Adipose tissue (tissue), 3 donors: ENCODE measurements around the gene TMEM185A. TPM values are rescaled to one million over a fixed set of nuclear protein-coding genes. Genes with fewer than 3 reads are reported as not detected.
"Not testable (repeated sequence)": the region's sequence is repeated elsewhere in the genome, so short reads cannot be mapped to it uniquely, and the experiment has no call there.

Experiments
- H3K27ac ChIP-seq: one replicate; pipeline ENCODE4 v1.5.1; 2013; ENCODE audit warnings: low read depth, low read length
- WGBS, 3 donors: extraction: QIAGEN DNeasy Blood & Tissue Kit; methylation state at CpG; one replicate each; pipeline ENCODE4 v1.1.7; 2013; 5-methylcytosine and 5-hydroxymethylcytosine counted together
- polyA plus RNA-seq, 3 donors: library from polyadenylated mRNA; stranded (reverse); fragments of 200-250 nt; gene quantifications; one replicate each; pipeline ENCODE4 v1.2.3, GENCODE V29; 2013
- donor health status: healthy with polysubstance abuse.
- donor health status: Bipolar disorder and iron deficiency.
- donor health status: healthy.

TMEM185A gene
- polyA plus RNA-seq: 10 to 100 TPM in 2 of 3 donors, 1 to 10 TPM in 1; 6.5 to 13.2 (median 11.7) TPM

GRCh38 chrX:149631234-149632165 lies at the start of gene TMEM185A:
TMEM185A (minus strand) TSS chrX:149631792; CDS start chrX:149631580, 212 bp downstream.
- 0 to 31% (median 0%) methylated on average over 20 to 77 of the region's 102 CpGs for WGBS, 3 donors
- H3K27ac ChIP-seq: no peak within 1 kb of the TSS

- H3K27ac ChIP-seq: no peak overlapping the region
- 65 to 93% (median 91%) methylated on average over 2 of the region's 2 CpGs for WGBS, 3 donors
Observed at GRCh38 chrX:149681182-149681581, 49.6 kb upstream of the TMEM185A start.

GRCh38 chrX:149679164-149679678 lies 47.6 kb upstream of the TMEM185A start:
- not testable (repeated sequence) for H3K27ac ChIP-seq
- WGBS, 3 donors: 20% methylated on average over 2 of the region's 4 CpGs; no CpG with 5 or more reads in 2 of the 3 donors

GRCh38 chrX:149675554-149675953 lies 44.0 kb upstream of the TMEM185A start:
- not testable (repeated sequence) for H3K27ac ChIP-seq
- whole genome bisulfite sequencing, 3 donors: 73% methylated on average over 4 of the region's 8 CpGs; no CpG with 5 or more reads in 2 of the 3 donors

GRCh38 chrX:149675088-149675487 lies 43.5 kb upstream of the TMEM185A start:
- not testable (repeated sequence) for H3K27ac ChIP-seq
- WGBS, 3 donors: no CpG with 5 or more reads among the region's 3 CpGs

GRCh38 chrX:149660613-149661012 lies 29.0 kb upstream of the TMEM185A start:
- 29 to 82% (median 67%) methylated on average over 1 of the region's 6 CpGs for WGBS, 3 donors
- not testable (repeated sequence) for H3K27ac ChIP-seq

GRCh38 chrX:149656260-149656884 lies 24.8 kb upstream of the TMEM185A start:
- WGBS, 3 donors: 59% methylated on average over 1 of the region's 5 CpGs; no CpG with 5 or more reads in 2 of the 3 donors
- H3K27ac ChIP-seq: not testable (repeated sequence)

GRCh38 chrX:149652232-149652981 lies 20.8 kb upstream of the TMEM185A start:
- 76 to 82% (median 78%) methylated on average over 14 to 16 of the region's 16 CpGs for WGBS, 3 donors

GRCh38 chrX:149650162-149650561 lies 18.6 kb upstream of the TMEM185A start:
- no peak overlapping the region for H3K27ac ChIP-seq
- WGBS, 3 donors: 83 to 96% (median 92%) methylated on average over 5 of the region's 5 CpGs

More at GRCh38 chrX:149652232-149652981, 20.8 kb upstream of the TMEM185A start:
- no peak overlapping the region for H3K27ac ChIP-seq

- WGBS, 3 donors: 50 to 100% (median 79%) methylated on average over 1 of the region's 1 CpG
Observed at GRCh38 chrX:149648932-149649331, 17.3 kb upstream of the TMEM185A start.

GRCh38 chrX:149647505-149647904 lies 15.9 kb upstream of the TMEM185A start:
- 75 to 89% (median 87%) methylated on average over 5 to 6 of the region's 6 CpGs for WGBS, 3 donors

More at GRCh38 chrX:149648932-149649331, 17.3 kb upstream of the TMEM185A start:
- no peak overlapping the region for H3K27ac ChIP-seq

GRCh38 chrX:149643496-149643895 lies 11.9 kb upstream of the TMEM185A start:
- H3K27ac ChIP-seq: no peak overlapping the region
- WGBS, 3 donors: 67 to 84% (median 83%) methylated on average over 4 of the region's 4 CpGs

More at GRCh38 chrX:149647505-149647904, 15.9 kb upstream of the TMEM185A start:
- H3K27ac ChIP-seq: no peak overlapping the region

- no peak overlapping the region for H3K27ac ChIP-seq
- 54 to 71% (median 58%) methylated on average over 2 of the region's 2 CpGs for WGBS, 3 donors
Observed at GRCh38 chrX:149641835-149642234, 10.2 kb upstream of the TMEM185A start.

GRCh38 chrX:149641432-149641831 lies 9.8 kb upstream of the TMEM185A start:
- H3K27ac ChIP-seq: no peak overlapping the region
- WGBS, 3 donors: 31 to 54% (median 51%) methylated on average over 3 of the region's 3 CpGs

- WGBS, 3 donors: 74 to 76% (median 75%) methylated on average over 3 of the region's 3 CpGs
Observed at GRCh38 chrX:149639568-149639967, 8.0 kb upstream of the TMEM185A start.

GRCh38 chrX:149638860-149639259 lies 7.3 kb upstream of the TMEM185A start:
- H3K27ac ChIP-seq: no peak overlapping the region

More at GRCh38 chrX:149639568-149639967, 8.0 kb upstream of the TMEM185A start:
- H3K27ac ChIP-seq: no peak overlapping the region

- no peak overlapping the region for H3K27ac ChIP-seq
Observed at GRCh38 chrX:149633511-149633910, 1.9 kb upstream of the TMEM185A start.

GRCh38 chrX:149630681-149631233 lies 835 bp downstream of the TMEM185A start:
- H3K27ac ChIP-seq: no peak overlapping the region
- WGBS, 3 donors: 3 to 35% (median 8%) methylated on average over 16 of the region's 16 CpGs
